Fibroblast of lung (primary cell): ENCODE results near the gene NBEA.

ENCODE experiments used
- EZH2 ChIP-seq: IDR thresholded peaks from 2 replicates; pipeline ENCODE4 v1.5.1; 2012; ENCODE audit warnings: low read length, control low read depth, mild to moderate bottlenecking; ENCODE audit errors: missing control alignments
- TF ChIP-seq, protein P1 (sequence below), 2 donors: IDR thresholded peaks in 1 of 2; conservative IDR thresholded peaks in 1 of 2; 1 replicate in 1 of 2; 2 replicates in 1 of 2; pipeline ENCODE4 v1.5.1; 2011 to 2012; ENCODE audit warnings: low read length in 2 of 2, control low read depth in 1 of 2, inconsistent platforms in 1 of 2, low read depth in 1 of 2, mild to moderate bottlenecking in 1 of 2

DNA sequence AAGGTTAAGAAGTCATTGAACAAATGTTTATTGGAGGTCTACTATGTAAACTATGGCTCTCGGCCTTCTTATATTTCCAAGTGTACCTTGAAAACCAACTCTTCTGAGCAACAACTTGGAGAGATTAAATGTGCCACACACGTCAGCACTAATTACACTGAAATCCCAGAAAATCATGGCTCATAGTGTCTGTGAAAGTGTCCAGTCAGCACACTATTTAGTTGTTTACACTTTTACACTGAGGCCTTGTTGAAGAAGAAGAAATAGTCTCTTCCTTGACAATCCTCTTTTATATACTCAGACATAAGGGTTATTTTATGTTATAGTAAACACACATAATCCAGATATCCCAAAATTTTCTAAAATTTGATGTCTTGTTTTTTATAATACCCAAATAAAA, 30.9 kb upstream of the NBEA start:
- TF ChIP-seq, protein P1, sequence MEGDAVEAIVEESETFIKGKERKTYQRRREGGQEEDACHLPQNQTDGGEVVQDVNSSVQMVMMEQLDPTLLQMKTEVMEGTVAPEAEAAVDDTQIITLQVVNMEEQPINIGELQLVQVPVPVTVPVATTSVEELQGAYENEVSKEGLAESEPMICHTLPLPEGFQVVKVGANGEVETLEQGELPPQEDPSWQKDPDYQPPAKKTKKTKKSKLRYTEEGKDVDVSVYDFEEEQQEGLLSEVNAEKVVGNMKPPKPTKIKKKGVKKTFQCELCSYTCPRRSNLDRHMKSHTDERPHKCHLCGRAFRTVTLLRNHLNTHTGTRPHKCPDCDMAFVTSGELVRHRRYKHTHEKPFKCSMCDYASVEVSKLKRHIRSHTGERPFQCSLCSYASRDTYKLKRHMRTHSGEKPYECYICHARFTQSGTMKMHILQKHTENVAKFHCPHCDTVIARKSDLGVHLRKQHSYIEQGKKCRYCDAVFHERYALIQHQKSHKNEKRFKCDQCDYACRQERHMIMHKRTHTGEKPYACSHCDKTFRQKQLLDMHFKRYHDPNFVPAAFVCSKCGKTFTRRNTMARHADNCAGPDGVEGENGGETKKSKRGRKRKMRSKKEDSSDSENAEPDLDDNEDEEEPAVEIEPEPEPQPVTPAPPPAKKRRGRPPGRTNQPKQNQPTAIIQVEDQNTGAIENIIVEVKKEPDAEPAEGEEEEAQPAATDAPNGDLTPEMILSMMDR (conservative IDR thresholded peaks at IDR 0.05 in 1 of 2, IDR thresholded peaks at IDR 0.05 in 1 of 2; ENCODE audit: low read depth in 1 of 2, low read length in 2 of 2): no peak
- TF ChIP-seq EZH2: no peak
